SH-SY5Y (cell line): ENCODE measurements around the gene KRT80.

ENCODE experiments used
- GATA2 ChIP-seq: IDR thresholded peaks from 2 replicates; pipeline ENCODE4 v1.6.1; 2011; ENCODE audit warnings: mild to moderate bottlenecking, low read depth, low read length
- GATA3 ChIP-seq: IDR thresholded peaks from 2 replicates; pipeline ENCODE4 v1.6.1; 2011; ENCODE audit warnings: low read depth, mild to moderate bottlenecking, low read length, moderate library complexity

The KRT80 gene

DNA sequence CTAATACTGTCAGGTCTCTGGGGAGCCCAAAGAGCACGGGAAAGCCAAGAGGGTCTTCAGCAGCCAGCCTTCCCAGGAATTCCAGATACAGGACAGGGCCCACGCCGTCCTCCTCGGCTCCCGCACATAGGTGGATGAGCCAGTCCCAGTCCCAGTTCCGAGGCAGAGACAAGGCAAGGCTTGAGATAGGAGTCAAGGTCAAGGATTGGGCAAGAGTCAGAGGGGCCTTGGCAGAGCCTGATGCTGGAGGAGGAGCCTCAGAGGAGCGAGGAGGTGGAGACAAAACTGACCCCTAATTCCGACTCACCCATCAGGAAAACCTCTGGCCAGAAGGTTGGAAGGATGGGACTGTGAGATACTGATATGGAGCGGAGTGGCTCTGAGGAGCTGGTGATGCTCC lies 21.0 kb downstream of the KRT80 start:
- TF ChIP-seq GATA3 (no peak), GATA2 (no peak)

- TF ChIP-seq GATA3 (no peak), GATA2 (no peak)
These were observed 21.9 kb downstream of the KRT80 start for GRCh38 chr12:52169886-52170285.

GRCh38 chr12:52168019-52168717 lies 23.6 kb downstream of the KRT80 start:
- TF ChIP-seq GATA2 (no peak), GATA3 (no peak)

DNA sequence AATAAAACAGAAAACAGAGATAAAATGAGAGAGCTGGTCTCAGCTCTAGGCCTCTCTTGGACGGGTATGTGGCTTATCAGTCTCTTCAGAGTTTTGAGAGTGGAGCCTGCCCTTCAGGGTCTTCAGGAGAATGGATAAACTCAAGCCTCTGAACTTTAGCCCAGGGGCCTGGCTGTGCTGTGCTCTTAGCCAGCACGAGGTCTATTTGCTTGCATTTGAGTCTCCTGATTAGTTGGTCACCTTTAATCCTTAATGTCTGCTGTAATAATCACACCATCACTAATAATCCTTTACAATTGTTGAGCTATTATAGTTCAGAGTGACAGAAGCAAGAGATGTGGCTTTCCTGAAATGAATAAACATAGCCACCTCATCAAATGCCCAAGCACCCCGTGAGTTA lies 24.3 kb downstream of the KRT80 start:
- TF ChIP-seq GATA3 (no peak), GATA2 (no peak)

GRCh38 chr12:52166672-52167071 lies 25.1 kb downstream of the KRT80 start:
- no peak for TF ChIP-seq GATA2
- TF ChIP-seq GATA3, result no peak

- TF ChIP-seq GATA3, result no peak
- no peak for TF ChIP-seq GATA2
These were observed 26.5 kb downstream of the KRT80 start for GRCh38 chr12:52165096-52165855.

DNA sequence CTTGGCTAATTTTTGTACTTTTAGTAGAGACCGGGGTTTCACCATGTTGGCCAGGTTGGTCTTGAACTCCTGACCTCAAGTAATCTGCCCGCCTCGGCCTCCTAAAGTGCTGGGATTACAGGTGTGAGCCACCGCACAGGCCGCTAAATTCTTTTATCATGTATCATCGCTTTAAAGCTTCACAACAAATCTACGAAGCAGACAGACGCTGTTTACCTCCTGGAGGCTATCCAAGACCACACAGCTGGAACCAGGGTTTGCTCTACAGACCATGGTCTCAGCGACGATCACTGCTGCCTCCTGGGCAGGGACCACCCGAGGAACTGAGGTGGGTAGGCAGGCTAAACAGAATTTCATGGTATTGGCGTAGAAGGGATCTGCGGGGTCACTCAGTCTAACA lies 27.2 kb downstream of the KRT80 start:
- TF ChIP-seq GATA2 (no peak), GATA3 (no peak)

DNA sequence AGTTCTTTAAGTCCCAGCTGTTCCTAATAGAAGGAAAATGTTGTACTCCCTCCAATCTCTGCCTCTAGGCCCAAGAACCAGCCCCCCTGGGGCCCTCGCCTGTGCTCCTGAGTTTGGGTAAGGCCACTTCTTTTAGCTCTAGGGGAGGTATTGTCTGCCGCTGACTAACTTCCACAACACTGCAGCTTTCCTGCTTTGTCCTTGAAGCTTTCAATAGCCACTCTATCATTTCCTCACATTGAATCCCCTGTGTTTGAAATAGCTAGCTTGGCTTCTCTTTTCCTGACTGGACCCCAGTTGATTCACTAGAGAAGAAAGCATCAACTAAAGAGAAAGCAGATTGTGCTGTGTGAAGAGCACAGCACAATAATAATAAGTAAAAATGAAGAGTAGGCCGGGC lies 28.8 kb downstream of the KRT80 start:
- TF ChIP-seq GATA3, result no peak
- TF ChIP-seq GATA2, result no peak

GRCh38 chr12:52160200-52160599 lies 31.6 kb downstream of the KRT80 start:
- TF ChIP-seq GATA3, result no peak
- TF ChIP-seq GATA2, result no peak

DNA sequence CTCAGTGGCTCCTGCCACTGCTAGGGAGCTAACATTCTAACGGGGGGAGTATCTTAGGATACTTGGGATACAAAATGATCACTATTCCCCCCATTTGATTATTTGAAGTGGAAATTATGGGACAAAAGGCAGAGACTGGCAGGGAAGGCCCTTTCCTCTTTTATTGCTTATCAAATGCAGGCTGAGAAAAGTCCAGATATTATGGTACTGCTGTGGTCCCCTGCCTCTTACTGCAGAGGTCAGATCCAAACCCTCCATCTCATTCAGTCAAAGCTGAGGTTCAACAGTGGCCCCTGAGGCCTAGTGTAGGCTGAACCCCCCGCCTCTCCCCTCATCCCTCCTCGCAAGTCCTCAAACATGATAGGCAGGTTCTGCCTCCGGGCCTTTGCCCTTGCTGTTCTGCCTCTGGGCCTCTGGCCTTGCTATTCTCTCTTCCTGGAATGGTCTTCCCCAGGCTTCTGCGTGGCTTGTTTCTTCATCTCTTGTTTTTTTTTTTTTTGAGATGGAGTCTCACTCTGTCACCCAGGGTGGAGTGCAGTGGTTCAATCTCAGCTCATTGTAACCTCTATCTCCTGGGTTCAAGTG lies 34.2 kb downstream of the KRT80 start:
- TF ChIP-seq GATA3, result no peak
- TF ChIP-seq GATA2, result no peak

DNA sequence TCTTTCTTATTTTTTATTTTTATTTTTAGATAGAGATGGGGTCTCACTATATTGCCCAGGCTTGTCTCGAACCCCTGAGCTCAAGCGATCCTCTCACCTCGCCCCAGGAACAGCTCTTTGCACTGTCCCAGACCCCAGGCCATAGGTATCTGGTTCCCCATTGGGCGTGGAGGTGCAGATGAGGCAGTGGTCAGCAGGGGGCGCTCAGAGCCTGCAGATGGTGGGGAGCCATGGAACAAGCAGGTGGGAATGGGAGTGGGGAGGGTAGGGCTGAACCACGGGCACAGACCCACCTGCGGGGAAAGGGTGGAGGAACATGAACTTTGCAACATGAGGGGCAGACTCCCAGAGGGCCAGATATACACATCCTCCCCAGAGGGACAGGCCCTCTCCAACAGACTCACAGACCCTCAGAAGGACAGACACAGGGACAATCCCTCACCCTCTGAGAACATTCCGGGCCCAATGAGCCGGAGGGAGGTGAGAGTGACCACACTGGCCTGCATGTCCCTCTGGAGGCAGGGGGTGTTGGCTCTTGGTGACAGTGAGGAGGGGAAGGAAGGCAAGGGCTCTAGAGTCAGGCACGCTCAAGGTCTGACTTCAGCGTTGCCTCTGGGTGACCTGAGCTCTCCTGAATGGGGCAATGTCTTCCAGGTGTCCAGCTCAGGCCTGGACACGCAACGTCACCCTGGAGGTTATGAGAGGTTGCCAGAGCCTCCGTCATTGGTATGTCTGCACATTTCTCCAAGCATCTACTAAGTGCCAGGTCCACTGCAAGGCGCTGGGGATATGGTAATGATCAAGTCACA lies 34.9 kb downstream of the KRT80 start:
- TF ChIP-seq GATA3 (no peak), GATA2 (no peak)

DNA sequence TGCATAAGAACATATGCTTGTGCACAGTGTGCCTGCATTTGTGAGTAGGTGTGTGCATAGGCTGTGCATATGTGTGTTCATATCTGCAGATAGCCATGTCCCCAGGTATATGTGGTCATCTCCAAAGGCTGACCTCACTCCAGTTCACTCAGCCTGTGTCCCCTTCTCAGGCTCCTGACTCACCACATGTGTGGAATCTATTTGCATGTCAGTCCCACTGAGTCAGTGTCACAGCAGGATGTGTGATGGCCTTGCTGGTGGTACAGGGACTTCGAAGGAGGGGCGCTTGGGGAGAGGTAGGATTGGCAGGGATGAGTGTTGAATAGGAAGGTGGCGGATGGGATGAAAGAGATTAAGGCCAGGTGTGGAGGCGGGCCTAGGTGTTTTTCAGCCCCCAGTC lies 35.5 kb downstream of the KRT80 start:
- no peak for TF ChIP-seq GATA3
- TF ChIP-seq GATA2, result no peak

DNA sequence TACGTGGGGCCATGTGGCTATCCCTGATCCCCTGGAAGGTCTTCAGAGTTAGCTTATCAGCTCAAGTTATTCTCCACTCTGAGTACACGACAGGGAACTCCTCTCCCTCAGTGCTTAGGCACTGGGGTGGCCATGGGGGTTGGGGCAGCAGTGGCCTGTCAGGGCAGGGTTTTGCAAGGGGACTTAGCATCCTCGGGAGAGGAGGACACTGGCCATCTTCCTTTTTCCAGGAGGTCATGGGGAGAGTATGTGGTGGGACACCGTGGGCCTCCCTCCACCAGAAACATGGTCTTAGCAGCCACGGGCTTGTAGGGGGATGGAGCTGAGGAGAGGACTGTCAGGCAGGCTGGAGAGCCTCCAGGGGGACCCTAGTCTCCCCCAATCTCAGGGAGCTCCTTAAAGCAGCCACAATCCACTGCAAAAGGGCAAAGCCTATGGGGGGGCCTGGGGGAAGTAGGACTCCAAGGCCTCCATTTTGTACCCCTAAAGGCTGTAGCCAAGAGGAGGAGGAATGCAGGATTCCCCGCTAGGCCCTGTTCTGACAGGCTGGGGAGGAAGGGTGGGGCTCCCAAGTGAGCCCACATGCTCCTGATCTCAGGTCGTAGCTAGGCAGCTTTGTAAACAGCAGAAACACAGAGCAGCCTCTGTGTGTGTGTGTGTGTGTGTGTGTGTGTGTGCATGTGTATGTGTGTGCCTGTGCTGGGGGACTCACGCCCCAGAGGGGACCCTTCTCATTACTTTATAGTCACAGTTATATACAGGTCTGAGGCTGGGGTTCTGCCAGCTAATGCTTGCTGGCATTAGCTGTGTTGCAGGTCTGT lies 36.6 kb downstream of the KRT80 start:
- TF ChIP-seq GATA3, result no peak
- TF ChIP-seq GATA2, result no peak
